ENCODE data around the gene TMEM233.
"Not testable (repeated sequence)": the region's sequence is repeated elsewhere in the genome, so short reads cannot be mapped to it uniquely, and the experiment has no call there.

TMEM233 gene

GRCh38 chr12:119613319-119613936 is 19.9 kb downstream of the TMEM233 start:
- Histone ChIP-seq H3K9me3 (ENCODE audit: severe bottlenecking) (peaks cover 6% of the 10 kb centered on the region), H3K4me3 (ENCODE audit: low read depth, low read length) (no peak overlapping the region), H3K27ac (no peak overlapping the region), H3K27me3 (ENCODE audit: insufficient read depth, low read depth, severe bottlenecking) (no peaks in the 10 kb centered on the region), H3K36me3 (no peaks in the 10 kb centered on the region)
- TF ChIP-seq CTCF (IDR thresholded peaks at IDR 0.05; ENCODE audit: low read depth, low read length): no peak
- DNase-seq: no peak

GRCh38 chr12:119614705-119615104 is 21.1 kb downstream of the TMEM233 start:
- TF ChIP-seq CTCF (IDR thresholded peaks at IDR 0.05; ENCODE audit: low read depth, low read length): no peak
- DNase-seq: no peak
- no peaks in the 10 kb centered on the region for H3K27me3 ChIP-seq (ENCODE audit: insufficient read depth, low read depth, severe bottlenecking)
- H3K9me3 ChIP-seq (ENCODE audit: severe bottlenecking): peaks cover 4% of the 10 kb centered on the region
- no peak overlapping the region for H3K27ac ChIP-seq
- no peaks in the 10 kb centered on the region for H3K36me3 ChIP-seq
- H3K4me3 ChIP-seq (ENCODE audit: low read depth, low read length): no peak overlapping the region

GRCh38 chr12:119615518-119616475 is 22.2 kb downstream of the TMEM233 start:
- no peak for TF ChIP-seq CTCF (IDR thresholded peaks at IDR 0.05; ENCODE audit: low read depth, low read length)
- H3K27ac ChIP-seq: no peak overlapping the region
- no peaks in the 10 kb centered on the region for H3K36me3 ChIP-seq
- H3K9me3 ChIP-seq (ENCODE audit: severe bottlenecking): no peaks in the 10 kb centered on the region
- no peak overlapping the region for H3K4me3 ChIP-seq (ENCODE audit: low read depth, low read length)
- no peak for DNase-seq
- no peaks in the 10 kb centered on the region for H3K27me3 ChIP-seq (ENCODE audit: insufficient read depth, low read depth, severe bottlenecking)

DNA sequence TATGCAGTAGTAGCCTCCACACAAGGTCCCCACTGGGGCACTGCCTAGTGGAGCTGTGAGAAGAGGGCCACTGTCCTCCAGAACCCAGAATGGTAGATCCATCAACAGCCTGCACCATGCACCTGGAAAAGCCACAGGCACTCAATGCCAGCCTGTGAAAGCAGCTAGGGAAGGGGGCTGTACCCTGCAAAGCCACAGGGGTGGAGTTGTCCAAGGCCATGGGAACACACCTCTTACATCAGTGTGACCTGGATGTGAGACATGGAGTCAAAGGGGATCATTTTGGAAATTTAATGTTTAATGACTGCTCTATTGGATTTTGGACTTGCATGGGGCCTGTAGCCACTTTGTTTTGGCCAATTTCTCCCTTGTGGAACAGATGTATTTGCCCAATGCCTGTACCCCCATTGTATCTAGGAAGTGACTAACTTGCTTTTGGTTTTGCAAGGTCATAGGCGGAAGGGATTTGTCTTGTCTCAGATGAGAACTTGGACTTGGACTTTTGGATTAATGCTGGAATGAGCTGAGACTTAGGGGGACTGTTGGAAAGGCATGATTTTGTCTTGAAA is 24.8 kb downstream of the TMEM233 start:
- H3K4me3 ChIP-seq (ENCODE audit: low read depth, low read length); DNase-seq; H3K27ac ChIP-seq; H3K9me3 ChIP-seq (ENCODE audit: severe bottlenecking); H3K27me3 ChIP-seq (ENCODE audit: insufficient read depth, low read depth, severe bottlenecking); H3K36me3 ChIP-seq: not testable (repeated sequence)

- Histone ChIP-seq H3K9me3 (ENCODE audit: severe bottlenecking) (no peaks in the 10 kb centered on the region), H3K4me3 (ENCODE audit: low read depth, low read length) (no peak overlapping the region), H3K27me3 (ENCODE audit: insufficient read depth, low read depth, severe bottlenecking) (no peaks in the 10 kb centered on the region), H3K36me3 (no peaks in the 10 kb centered on the region), H3K27ac (no peak overlapping the region)
- no peak for DNase-seq
- TF ChIP-seq CTCF (IDR thresholded peaks at IDR 0.05; ENCODE audit: low read depth, low read length): no peak
Observed at GRCh38 chr12:119620490-119620889, 26.9 kb downstream of the TMEM233 start.

- Histone ChIP-seq H3K27ac (no peak overlapping the region), H3K36me3 (no peaks in the 10 kb centered on the region), H3K4me3 (ENCODE audit: low read depth, low read length) (no peak overlapping the region), H3K9me3 (ENCODE audit: severe bottlenecking) (no peaks in the 10 kb centered on the region), H3K27me3 (ENCODE audit: insufficient read depth, low read depth, severe bottlenecking) (no peaks in the 10 kb centered on the region)
- TF ChIP-seq CTCF (IDR thresholded peaks at IDR 0.05; ENCODE audit: low read depth, low read length): no peak
- DNase-seq: no peak
Observed at GRCh38 chr12:119621878-119622277, 28.3 kb downstream of the TMEM233 start.
